ENCODE results near the gene MAP1LC3A.

The MAP1LC3A gene

GRCh38 chr20:34579191-34579978 is 20.9 kb downstream of the MAP1LC3A start:
- no peak for DNase-seq

GRCh38 chr20:34579979-34580940 is 21.7 kb downstream of the MAP1LC3A start:
- no peak for DNase-seq

- no peak for DNase-seq
Observed at GRCh38 chr20:34581341-34582184, 23.0 kb downstream of the MAP1LC3A start.

GRCh38 chr20:34582221-34582620 is 23.7 kb downstream of the MAP1LC3A start:
- no peak for DNase-seq

GRCh38 chr20:34582911-34583310 is 24.4 kb downstream of the MAP1LC3A start:
- DNase-seq = no peak

- DNase-seq = no peak
Observed at GRCh38 chr20:34583544-34583943, 25.0 kb downstream of the MAP1LC3A start.

- no peak for DNase-seq
Observed at GRCh38 chr20:34585019-34585418, 26.5 kb downstream of the MAP1LC3A start.

GRCh38 chr20:34586488-34587163 is 28.1 kb downstream of the MAP1LC3A start:
- DNase-seq = no peak

GRCh38 chr20:34595377-34596184 is 37.1 kb downstream of the MAP1LC3A start:
- no peak for DNase-seq

GRCh38 chr20:34600892-34601653 is 42.6 kb downstream of the MAP1LC3A start:
- no peak for DNase-seq

GRCh38 chr20:34604980-34605788 is 46.7 kb downstream of the MAP1LC3A start:
- DNase-seq = no peak

GRCh38 chr20:34607066-34607465 is 48.5 kb downstream of the MAP1LC3A start:
- DNase-seq = no peak
